ENCODE data around the gene CENATAC. TPM values are rescaled to one million over a fixed set of nuclear protein-coding genes. Genes with fewer than 3 reads are reported as not detected.
"Not testable (repeated sequence)": the region's sequence is repeated elsewhere in the genome, so short reads cannot be mapped to it uniquely, and the experiment has no call there.

CENATAC gene
- total RNA-seq, 3 donors from 2014 or later, result 24.6 to 33.4 (median 30.9) TPM

DNA sequence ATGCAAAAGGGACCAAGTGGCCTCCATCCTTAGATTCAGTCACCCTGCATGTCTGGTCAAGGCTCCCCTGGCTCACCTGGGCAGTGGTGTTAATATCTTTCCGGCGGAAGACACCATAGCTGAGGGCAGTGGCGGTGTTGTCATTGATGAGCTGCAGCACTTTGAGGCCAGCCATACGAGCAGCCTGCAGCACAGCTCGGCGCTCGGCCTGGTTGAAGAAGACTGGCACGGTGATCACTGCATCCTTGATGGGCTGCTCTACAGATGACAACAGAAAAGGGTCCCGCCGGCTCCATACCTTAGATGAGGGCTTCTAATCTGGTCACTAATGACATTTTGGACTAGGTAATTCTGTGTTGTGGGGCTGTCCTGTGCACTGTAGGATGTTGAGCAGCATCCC lies 56.5 kb downstream of the CENATAC start:
- H3K4me3 ChIP-seq, result no peak overlapping the region
- intact Hi-C loops (cut with DNase I, micrococcal nuclease), result no loop called here
- no peak for DNase-seq
- no peak for ATAC-seq
- peaks cover 3% of the 10 kb centered on the region for H3K36me3 ChIP-seq (ENCODE audit: low read depth)
- no peaks in the 10 kb centered on the region for H3K9me3 ChIP-seq
- peaks cover 16% of the 10 kb centered on the region for H3K4me1 ChIP-seq (ENCODE audit: low read depth)
- TF ChIP-seq, protein P1, sequence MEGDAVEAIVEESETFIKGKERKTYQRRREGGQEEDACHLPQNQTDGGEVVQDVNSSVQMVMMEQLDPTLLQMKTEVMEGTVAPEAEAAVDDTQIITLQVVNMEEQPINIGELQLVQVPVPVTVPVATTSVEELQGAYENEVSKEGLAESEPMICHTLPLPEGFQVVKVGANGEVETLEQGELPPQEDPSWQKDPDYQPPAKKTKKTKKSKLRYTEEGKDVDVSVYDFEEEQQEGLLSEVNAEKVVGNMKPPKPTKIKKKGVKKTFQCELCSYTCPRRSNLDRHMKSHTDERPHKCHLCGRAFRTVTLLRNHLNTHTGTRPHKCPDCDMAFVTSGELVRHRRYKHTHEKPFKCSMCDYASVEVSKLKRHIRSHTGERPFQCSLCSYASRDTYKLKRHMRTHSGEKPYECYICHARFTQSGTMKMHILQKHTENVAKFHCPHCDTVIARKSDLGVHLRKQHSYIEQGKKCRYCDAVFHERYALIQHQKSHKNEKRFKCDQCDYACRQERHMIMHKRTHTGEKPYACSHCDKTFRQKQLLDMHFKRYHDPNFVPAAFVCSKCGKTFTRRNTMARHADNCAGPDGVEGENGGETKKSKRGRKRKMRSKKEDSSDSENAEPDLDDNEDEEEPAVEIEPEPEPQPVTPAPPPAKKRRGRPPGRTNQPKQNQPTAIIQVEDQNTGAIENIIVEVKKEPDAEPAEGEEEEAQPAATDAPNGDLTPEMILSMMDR (IDR thresholded peaks at IDR 0.05), result no peak

GRCh38 chr11:119055901-119056300 lies 58.0 kb downstream of the CENATAC start:
- peaks cover 16% of the 10 kb centered on the region for H3K4me1 ChIP-seq (ENCODE audit: low read depth)
- intact Hi-C loops (cut with DNase I, micrococcal nuclease), result no loop called here
- DNase-seq (no peak), ATAC-seq (no peak)
- H3K9me3 ChIP-seq, result no peaks in the 10 kb centered on the region
- H3K36me3 ChIP-seq (ENCODE audit: low read depth), result no peaks in the 10 kb centered on the region
- H3K4me3 ChIP-seq, result no peak overlapping the region
- TF ChIP-seq, protein P1 (IDR thresholded peaks at IDR 0.05), result no peak

DNA sequence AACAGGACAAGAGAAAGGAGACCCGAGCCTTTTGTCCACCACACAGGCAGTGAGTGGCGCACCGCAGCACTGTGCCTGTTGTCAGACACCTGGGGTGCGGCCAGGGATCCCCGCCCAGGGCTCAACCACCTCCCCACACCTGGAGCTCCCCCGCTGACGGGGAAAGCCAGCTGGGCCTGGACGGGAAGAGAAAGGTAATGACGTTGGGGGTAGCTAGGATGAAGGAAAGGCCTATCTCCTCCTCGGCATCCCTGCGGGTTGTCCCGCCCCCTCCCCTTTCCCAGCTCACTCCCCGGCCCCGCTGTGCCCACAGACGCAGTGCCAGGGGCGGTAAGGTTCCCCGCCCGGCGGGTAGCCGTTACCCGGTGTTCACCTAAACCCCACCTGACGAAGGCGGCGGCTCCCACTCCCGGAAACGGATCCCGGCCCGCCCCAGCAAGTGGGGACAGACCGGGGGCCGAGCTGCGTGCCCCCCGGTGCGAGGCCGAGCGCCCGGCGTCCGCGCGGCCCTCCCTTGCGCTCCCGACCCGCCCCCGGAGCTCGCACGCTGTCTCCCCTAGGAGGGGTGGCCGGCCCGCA lies 58.6 kb downstream of the CENATAC start:
- DNase-seq (peak; percentile 49 to 79 (median 75)), ATAC-seq (peak; percentile 50)
- Histone ChIP-seq H3K4me3 (peak overlapping the region; percentile 87), H3K36me3 (ENCODE audit: low read depth) (no peaks in the 10 kb centered on the region), H3K9me3 (no peaks in the 10 kb centered on the region), H3K4me1 (ENCODE audit: low read depth) (peaks cover 16% of the 10 kb centered on the region)
- intact Hi-C loops (cut with DNase I, micrococcal nuclease), result no loop called here
- TF ChIP-seq, protein P1 (IDR thresholded peaks at IDR 0.05), result no peak

DNA sequence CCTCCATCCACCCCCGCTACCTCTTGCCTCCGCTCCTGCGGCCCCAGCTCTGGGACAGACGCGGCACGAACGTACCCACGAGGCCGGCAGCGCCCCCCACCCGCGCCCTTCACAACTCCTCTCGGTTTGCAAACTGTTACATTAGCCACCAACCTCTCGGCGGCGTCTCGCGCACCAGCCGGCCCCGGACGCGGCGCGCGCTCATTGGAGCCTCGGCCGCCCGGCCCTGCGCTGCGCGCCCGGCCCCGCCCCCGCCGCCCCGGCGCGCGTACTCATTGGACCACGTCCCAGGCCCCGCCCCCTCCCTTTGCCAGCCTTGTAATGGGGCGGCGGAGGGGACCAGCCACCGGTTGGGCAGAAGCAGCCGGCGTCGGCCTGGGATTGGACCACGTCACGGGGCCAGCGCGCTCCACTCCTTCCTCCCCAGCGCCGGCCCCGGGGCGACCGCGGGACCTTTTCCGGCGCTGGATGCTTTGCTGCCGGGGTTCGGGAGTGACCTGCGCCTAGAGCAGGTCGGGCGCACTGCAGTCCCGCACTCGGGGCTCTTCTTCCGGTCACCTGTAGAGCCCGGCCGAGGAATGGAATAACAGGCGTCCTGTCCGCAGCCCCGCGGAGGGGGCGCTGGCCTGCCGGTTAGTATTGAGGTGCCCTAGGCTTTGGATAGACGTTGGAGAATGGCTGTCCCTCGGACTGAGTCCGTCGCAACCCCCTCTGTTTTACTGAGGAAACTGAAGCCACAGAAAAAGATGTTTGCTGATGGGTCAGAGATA lies 59.2 kb downstream of the CENATAC start, which contains the start of gene HYOU1:
TSS of gene HYOU1 (minus strand) at position 206 of the 770 bp plus-strand sequence. CDS start 1,045 bp downstream, outside the sequence.
- DNase-seq (peak; percentile 99 to 100 (median 99)), ATAC-seq (peak; percentile 96)
- TF ChIP-seq, protein P1 (IDR thresholded peaks at IDR 0.05), result no peak
- H3K4me3 ChIP-seq, result peak within 1 kb of the TSS; percentile 87
- no peaks in the 10 kb centered on the region for H3K9me3 ChIP-seq
- intact Hi-C loops (cut with DNase I, micrococcal nuclease), result no loop called here
- peaks cover 16% of the 10 kb centered on the region for H3K4me1 ChIP-seq (ENCODE audit: low read depth)
- H3K36me3 ChIP-seq (ENCODE audit: low read depth), result no peaks in the 10 kb centered on the region

DNA sequence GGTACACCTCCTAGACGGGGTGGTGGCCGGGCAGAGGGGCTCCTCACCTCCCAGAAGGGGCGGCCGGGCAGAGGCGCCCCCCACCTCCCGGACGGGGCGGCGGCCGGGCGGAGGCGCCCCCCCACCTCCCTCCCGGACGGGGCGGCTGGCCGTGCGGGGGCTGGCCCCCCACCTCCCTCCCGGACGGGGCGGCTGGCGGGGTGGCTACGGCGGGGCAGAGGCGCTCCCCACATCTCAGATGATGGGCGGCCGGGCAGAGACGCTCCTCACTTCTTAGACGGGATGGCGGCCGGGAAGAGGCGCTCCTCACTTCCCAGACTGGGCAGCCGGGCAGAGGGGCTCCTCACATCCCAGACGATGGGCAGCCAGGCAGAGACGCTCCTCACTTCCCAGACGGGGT lies 61.2 kb downstream of the CENATAC start:
- intact Hi-C loops (cut with DNase I, micrococcal nuclease); H3K4me3 ChIP-seq; H3K9me3 ChIP-seq; ATAC-seq; H3K36me3 ChIP-seq (ENCODE audit: low read depth); DNase-seq: not testable (repeated sequence)
- peaks cover 19% of the 10 kb centered on the region for H3K4me1 ChIP-seq (ENCODE audit: low read depth)

GRCh38 chr11:119061256-119061655 lies 63.3 kb downstream of the CENATAC start:
- TF ChIP-seq, protein P1 (IDR thresholded peaks at IDR 0.05), result no peak
- no peak for ATAC-seq
- H3K4me1 ChIP-seq (ENCODE audit: low read depth), result peaks cover 10% of the 10 kb centered on the region
- H3K36me3 ChIP-seq (ENCODE audit: low read depth), result no peaks in the 10 kb centered on the region
- intact Hi-C loops (cut with DNase I, micrococcal nuclease), result no loop called here
- no peaks in the 10 kb centered on the region for H3K9me3 ChIP-seq
- no peak for DNase-seq
- no peak overlapping the region for H3K4me3 ChIP-seq

Measured in mucosa of descending colon (tissue), 3 donors.